ENCODE measurements around the gene ZNF223.

ZNF223 gene

DNA sequence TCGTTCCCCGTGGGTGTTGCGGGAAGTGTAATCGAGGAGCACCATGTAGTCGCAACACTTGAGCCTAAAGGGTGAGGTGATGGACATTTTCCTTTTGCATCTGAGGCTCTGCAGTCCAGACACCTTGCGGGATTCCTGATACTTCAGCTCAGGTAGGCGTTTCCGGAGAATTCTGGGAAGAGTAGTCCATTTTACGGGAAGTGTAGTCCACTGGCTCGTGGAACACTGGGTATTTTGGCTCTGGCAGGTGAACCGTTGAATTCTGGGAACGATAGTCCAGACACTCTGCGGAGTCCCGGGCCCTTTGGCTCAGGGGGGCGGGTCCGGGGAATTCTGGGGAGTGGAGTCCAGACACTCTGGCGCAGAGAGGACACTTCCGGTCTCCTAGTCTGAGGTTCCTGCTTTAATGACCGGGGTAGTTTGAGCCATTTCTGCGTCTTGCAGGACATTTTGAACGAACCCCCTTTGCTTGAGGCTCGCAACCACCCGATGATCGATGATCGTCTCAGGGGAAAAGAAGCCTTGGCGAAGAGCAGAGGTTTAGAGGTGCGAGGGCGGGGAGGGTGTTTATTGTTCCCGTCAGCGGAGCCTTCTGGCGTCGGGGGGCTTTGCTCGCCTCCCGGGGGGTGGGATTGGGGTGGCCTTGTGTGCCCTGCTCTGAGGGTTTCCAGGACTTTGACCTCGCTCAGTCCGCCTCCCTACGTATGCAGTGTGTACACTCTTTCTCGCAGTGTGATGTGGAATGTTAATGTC, at the start of gene ZNF223:
ZNF223 (plus strand) TSS at position 387 of the 753 bp plus-strand sequence. CDS start 3,141 bp downstream, outside the sequence.
- DNase-seq (ENCODE audit: low read depth), result peak; percentile 38

DNA sequence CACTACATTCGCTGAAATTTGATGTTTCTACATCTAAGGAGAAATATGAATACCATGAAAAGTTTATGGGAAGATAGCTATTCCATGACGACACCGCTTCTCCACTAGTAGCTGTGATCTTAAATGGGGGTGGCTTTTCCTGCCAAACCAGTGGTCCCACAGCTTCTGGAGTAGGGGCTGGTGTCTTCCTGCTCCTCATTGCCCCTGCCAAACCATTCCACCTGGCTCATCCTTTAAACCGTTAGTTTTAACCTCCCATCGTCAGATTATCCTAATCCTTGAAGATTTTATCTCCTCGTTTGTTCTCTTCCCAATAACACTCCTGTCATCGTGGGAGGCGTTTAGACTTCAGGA, 49.6 kb upstream of the ZNF223 start:
- DNase-seq (ENCODE audit: low read depth), result no peak

DNA sequence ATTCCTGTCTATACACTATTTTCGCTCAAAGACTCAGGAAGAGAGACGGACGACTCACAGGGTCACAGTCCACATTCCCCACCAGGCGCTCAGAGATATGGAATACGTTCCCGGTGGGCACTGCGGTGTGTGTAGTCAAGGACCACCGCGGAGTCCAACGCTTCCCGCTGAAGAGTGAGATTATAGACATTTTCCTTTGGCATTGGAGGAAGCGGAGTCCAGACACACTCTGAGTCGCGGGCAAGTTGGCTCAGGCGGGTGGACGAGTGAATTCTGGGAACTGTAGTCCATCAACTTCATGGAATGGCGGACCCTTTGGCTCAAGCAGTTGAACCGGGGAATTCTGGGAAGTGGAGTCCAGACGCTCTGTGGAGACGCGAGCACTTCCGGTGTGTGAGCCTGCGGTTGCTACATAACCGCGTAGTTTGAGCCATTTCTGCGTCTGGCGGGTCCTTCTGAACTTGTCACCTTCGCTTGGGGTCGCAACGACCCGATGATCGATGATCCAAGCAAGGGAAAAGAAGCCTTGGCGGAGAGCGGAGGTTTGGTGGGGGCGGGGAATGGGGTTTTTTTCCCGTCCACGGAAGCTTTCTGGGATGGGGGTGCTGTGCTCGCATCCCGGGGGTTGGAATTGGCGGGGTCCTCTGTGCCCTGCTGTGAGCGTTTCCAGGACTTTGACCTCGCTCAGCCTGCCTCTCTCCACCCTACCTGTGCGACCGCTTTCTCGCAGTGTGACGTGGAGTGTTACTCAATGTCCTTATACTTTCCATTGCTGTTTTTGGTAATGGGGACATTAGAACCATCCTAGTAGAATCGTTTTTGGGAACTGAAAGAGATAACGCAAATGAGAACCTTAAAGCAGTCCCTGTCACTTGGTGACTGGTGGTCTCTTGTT, 49.0 kb upstream of the ZNF223 start, which contains the start of gene ZNF230:
ZNF230 (plus strand) TSS at position 392 of the 895 bp plus-strand sequence. CDS start 4,122 bp downstream, outside the sequence.
- peak; percentile 64 for DNase-seq (ENCODE audit: low read depth)

DNA sequence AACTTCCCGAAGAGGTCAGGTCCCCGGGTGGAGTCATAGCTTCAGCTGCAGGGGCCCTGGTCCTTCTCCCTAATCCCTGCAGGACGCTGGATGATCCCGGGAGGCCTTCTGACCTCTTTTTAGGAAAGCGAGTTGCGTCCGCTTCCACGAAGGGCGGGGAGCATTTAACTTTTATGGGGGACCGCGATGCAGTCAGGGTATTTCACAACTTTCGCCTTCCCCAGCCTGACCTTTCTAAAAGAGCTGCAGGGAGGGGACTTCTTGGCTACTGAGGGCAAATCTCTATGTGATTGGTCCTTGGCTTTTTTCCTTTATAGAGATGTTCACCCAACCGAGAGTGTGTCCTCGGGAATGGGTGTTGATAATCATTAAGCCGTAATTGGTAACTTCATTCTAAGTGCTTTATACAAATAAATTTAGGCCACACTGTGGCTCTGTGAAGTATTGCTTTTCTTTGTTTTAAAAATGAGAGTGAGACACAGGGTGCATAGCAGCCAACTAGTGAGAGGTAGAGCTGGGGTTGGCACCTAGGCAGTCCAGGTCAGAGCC, 48.3 kb upstream of the ZNF223 start:
- no peak for DNase-seq (ENCODE audit: low read depth)

DNA sequence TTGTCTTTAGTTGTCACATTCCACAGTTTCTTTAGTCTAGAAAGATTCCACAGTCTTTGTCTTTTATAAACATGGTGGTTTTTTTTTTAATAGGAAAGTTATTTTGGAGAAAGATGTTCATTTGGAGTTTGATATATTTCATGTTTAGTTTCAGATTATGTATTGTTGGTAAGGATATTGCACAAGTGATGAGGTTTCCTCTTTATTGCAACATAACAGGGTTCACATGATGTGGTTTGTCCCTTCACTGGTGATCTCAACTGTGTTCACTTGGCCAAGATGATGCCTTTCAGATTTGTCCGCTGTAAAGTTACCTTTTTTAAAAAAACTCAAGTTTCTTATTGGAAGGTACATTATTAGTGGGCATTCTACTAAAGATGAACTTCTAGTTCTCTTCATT, 45.9 kb upstream of the ZNF223 start:
- no peak for DNase-seq (ENCODE audit: low read depth)

DNA sequence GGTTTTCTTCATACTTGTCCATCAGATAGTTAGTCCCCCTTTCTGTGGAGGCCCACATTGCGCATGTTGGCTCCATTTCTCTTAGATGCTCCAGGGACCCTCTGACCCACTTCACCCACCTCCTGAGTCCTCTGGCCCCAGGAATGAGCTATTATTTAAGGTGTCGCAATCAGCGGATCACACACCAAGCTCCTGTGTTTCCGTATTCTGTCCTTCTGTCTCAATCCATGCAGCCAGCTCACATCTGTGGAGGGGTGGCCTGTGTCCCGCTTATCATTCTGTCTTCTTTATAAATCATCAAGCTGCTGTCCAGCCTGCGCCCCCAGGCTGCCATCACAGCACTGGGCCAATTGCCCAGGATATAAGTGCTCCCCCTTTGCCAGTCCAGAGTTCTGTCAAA, 44.4 kb upstream of the ZNF223 start:
- no peak for DNase-seq (ENCODE audit: low read depth)

DNA sequence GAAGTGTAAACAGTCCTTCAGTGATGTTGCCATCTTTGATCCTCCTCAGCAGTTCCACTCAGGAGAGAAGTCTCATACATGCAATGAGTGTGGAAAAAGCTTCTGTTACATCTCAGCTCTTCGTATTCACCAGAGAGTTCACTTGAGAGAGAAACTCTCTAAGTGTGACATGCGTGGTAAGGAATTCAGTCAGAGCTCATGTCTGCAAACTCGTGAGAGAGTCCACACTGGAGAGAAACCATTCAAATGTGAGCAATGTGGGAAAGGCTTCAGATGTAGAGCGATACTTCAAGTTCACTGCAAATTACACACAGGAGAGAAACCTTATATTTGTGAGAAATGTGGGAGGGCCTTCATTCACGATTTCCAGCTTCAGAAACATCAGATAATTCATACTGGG, 41.4 kb upstream of the ZNF223 start:
- no peak for DNase-seq (ENCODE audit: low read depth)

DNA sequence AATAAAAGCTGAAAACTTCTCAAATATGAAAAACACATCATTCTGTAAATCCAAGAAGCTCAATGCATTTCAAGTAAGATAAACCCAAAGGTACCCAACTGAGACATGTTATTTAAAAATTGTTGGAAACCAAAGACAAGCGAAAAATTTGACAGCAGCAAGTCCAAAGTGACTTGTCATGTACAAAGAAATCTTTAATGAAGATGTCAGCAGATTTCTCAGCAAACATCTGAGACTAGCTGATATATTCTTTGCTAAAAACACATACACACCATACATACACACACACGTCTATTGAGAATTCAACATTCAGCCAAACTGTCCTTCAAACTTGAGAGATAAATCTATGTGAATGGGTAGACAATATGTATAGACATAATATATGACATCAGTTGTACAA, 32.3 kb upstream of the ZNF223 start:
- DNase-seq (ENCODE audit: low read depth), result no peak

DNA sequence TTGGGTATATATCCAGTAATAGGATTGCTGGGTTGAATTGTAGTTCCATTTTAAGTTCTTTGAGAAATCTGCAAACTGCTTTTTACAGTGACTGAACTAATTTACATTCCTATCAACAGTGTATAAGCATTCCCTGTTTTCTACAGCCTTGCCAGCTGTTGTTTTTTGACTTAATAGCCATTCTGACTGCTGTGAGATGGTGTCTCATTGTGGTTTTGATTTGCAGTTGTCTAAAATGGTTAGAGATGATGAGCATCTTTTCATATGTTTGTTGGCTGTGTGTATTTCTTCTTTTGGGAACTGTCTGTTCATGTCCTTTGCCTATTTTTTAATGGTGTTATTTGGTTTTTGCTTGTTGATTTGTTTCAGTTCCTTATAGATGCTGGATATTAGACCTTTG, 30.6 kb upstream of the ZNF223 start:
- DNase-seq (ENCODE audit: low read depth), result no peak

DNA sequence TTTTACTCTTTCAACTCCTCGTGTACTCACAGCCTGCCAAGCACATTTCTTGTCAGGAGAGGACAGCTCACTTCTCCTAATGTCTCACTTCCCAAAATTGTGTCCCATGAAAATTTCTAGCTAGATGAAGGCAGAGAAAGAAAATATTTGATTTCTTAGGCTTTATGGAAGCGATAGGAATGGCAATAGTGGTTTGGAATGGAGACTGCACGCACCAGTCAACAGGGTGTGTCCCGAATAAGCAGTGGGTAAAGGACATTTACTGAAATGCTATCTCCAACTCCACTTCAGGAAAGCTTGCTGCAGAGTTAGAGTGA, 27.0 kb upstream of the ZNF223 start:
- no peak for DNase-seq (ENCODE audit: low read depth)

DNA sequence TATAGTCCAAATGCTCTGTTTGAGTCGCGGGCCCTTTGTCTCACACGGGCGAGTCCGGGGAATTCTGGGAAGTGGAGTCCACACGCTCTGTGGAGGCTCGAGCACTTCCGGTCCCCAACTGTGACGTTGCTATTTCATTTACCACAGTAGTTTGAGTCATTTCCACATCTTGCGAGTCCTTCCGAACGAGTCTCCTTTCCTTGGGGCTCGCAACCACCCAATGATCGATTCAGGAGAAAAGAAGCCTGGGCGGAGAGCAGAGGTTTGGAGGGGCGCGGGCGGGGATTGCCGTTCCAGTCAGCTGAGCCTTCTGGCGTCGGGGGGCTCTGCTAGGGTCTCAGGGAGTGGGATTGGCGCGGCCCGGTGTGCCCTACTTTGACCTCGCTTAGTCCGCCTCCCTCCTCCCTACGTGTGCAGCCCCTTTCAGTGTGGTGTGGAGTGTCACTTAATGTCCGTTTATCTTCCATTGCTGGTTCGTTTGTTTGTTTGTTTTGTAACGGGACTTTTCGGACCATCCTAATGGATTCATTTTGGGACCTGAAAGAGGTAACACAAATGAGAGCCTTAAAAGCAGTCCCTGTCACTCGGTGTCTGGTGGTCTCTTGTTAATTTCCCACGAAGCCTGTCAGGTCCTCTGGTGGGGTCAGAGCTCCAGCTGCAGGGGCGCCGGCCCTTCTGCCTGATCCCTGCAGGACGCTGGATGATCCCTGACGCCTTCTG, 26.5 kb upstream of the ZNF223 start, which contains the start of gene ZNF222:
ZNF222 (plus strand) TSS at position 163 of the 720 bp plus-strand sequence; CDS start at position 221, 58 bp downstream.
- DNase-seq (ENCODE audit: low read depth), result peak; percentile 52

DNA sequence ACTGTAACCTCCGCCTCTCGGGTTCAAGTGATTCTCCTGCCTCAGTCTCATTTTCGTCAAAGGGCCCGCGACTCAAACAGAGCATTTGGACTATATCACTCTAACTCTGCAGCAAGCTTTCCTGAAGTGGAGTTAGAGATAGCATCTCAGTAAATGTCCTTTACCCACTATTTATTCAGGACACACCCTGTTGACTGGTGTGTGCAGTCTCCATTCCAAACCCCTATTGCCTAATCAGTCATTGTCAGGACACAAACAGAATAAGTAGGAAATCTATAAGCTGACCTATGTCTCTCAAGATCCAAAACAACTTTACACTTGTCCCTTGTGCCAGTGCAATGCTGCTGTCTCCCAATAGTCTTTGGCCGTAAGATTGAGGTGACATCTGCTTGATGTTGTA, 25.2 kb upstream of the ZNF223 start:
- DNase-seq (ENCODE audit: low read depth), result no peak

DNA sequence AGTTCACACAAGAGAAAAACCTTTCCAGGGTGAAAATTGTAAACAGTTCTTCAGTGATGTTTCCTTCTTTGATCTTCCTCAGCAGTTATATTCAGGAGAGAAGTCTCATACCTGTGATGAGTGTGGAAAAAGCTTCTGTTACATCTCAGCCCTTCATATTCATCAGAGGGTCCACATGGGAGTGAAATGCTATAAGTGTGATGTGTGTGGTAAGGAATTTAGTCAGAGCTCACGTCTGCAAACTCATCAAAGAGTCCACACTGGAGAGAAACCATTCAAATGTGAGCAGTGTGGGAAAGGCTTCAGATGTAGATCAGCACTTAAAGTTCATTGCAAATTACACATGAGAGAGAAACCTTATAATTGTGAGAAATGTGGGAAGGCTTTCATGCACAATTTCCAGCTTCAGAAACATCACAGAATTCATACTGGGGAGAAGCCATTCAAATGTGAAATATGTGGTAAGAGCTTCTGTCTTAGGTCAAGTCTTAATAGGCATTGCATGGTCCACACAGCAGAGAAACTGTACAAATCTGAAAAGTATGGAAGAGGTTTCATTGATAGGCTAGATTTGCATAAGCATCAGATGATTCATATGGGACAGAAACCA, 19.7 kb upstream of the ZNF223 start:
- DNase-seq (ENCODE audit: low read depth), result no peak

DNA sequence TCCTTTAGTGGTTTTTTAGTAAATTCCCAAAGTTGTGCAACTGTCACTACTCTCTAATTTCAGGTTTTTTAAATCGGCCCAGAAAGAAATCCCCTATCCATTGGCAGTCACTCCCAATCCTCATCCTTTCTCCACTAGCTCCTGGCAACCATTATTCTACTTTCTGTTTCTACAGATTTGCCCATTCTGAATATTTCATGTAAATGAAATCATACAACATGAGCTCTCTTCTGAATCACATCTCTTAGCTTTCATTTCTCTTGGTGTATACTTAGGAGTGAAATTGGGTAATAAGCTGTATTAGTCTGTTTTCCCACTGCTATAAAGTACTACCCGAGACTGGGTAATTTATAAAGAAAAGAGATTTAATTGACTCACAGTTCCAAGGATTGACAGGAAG, 9.7 kb upstream of the ZNF223 start:
- DNase-seq (ENCODE audit: low read depth), result no peak

DNA sequence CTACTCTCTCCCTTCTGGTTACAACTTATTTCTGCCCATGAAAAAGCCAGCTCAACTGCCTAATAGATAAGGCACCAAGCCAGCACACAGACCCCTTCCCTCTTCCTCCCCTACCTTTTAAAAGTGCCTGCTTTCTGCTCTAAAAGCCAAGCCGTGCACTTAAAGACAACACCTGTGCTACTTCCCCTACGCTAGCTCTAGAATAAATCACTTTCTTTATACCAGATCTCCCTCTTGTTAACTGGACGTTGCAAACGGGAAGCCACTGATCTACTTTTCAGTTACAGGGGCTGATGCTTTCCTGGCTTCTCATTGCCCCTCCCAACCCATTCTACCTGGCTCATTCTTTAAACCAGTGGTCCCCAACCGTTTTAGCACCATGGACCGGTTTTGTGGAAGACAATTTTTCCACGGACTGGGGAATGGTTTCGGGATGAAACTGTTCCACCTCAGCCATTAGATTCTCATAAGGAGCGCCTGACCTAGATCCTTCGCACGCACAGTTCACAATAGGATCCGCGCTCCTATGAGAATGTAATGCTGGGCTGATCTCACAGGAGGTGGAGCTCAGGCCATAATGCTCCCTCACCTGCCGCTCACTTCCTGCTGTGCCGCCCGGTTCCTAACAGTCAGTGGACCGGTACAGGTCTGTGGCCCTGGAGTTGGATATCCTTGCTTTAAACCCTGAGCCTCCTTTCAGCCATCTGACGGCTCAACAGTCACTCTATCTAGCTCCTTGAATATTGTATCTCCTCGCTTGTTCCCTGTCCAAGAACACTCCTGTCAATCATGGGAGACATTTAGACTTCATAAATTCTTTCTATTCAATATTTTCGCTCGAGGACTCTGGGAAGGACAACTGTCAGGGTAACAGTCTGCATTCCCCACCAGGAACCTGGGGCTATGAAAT, 841 bp upstream of the ZNF223 start:
- no peak for DNase-seq (ENCODE audit: low read depth)

DNA sequence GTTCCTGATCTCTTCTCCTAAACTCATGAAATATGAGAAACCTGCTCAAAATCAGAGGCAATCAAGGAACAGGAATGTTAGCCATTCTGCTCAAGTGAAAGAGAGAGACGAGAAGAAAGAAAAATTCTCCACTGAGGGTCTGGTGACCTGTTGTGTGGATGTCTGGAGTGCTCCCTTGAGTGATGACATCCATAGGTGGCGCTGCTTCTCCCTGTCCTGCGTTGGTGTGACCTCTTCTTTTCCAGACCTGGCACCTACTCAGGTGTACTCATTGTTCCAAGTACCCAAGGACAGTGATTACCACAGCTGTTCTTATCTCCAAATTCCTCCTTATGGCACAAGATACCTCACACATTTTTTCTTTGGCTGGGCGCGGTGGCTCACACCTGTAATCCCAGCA, 4.0 kb downstream of the ZNF223 start:
- DNase-seq (ENCODE audit: low read depth), result no peak

DNA sequence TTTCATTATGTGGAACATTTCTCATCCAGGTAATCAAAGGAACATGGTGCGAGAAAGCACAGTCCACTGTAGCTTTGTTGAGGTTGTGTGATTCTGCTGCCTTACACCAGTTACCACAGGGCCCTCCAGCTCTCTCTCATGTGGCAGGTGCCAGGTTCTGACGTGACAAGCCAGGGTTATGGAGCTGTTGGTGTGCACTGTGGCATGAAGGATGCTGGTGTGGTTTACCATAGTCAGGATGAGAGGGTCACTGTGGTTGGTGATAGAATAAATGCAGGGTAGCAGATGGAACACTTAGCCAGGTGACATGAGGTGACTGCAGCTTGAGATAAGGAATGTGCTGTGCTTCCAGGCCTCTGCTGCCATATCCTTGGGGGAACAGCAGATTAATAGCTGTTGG, 7.4 kb downstream of the ZNF223 start:
- no peak for DNase-seq (ENCODE audit: low read depth)

DNA sequence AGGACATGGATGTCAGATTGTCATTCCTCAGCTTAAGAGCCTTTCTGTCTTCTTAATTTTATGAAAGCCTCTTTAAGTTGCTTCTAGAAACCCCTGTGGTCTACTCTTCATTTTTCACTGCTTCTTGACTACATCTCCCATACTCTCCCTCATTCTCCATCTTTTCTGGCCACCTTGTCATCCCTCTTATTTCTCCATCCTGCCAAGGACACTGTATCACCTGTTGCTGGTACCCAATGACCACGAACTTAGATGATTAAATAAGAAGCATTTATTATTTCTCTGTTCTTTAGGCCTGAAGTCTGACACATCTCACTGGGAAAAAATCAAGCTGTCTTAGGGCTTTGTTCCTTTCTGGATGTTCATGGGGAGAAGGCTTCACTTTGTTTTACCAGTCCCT, 9.2 kb downstream of the ZNF223 start:
- no peak for DNase-seq (ENCODE audit: low read depth)

DNA sequence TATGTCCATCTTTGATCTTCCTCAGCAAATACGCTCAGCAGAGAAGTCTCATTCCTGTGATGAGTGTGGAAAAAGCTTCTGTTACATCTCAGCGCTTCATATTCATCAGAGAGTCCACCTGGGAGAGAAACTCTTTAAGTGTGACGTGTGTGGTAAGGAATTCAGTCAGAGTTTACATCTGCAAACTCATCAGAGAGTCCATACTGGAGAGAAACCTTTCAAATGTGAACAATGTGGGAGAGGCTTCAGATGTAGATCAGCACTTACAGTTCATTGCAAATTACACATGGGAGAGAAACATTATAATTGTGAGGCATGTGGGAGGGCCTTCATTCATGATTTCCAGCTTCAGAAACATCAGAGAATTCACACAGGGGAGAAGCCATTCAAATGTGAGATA, 14.5 kb downstream of the ZNF223 start:
- DNase-seq (ENCODE audit: low read depth), result no peak

DNA sequence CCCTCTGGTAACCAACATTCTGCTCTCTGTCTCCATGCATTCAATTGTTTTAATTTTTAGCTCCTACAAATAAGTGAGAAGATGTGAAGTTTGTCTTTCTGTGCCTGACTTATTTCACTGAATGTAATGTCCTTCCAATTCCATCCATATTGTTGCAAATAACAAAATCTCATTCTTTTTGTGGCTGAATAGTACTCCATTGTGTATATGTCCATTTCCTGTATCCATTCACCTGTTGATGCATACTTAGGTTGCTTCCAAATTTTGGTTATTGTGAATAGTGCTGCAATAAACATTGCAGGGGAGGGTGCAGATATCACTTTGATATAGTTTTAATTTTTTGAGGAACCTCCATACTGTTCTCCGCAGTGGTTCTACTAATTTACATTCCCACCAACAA, 17.6 kb downstream of the ZNF223 start:
- no peak for DNase-seq (ENCODE audit: low read depth)
